Keratinocyte (primary cell): ENCODE results near the gene DGKI.

Experiments
- EZH2 ChIP-seq: IDR thresholded peaks from one replicate; pipeline ENCODE4 v1.6.1; 2012; ENCODE audit warnings: inconsistent platforms, mild to moderate bottlenecking, low read length, moderate library complexity
- TF ChIP-seq, protein P1 (sequence below), 3 experiments: IDR thresholded peaks in 1 of 3; conservative IDR thresholded peaks in 1 of 3; optimal IDR thresholded peaks in 1 of 3; 2 replicates in 2 of 3; 3 replicates in 1 of 3; pipeline versions ENCODE3 to v1.5.1; 2011; ENCODE audit warnings: low read length in 3 of 3, mild to moderate bottlenecking in 3 of 3, moderate library complexity in 2 of 3, control low read depth in 1 of 3, inconsistent platforms in 1 of 3; ENCODE audit not compliant: insufficient read depth in 2 of 3; ENCODE audit errors: extremely low read depth in 1 of 3

DNA sequence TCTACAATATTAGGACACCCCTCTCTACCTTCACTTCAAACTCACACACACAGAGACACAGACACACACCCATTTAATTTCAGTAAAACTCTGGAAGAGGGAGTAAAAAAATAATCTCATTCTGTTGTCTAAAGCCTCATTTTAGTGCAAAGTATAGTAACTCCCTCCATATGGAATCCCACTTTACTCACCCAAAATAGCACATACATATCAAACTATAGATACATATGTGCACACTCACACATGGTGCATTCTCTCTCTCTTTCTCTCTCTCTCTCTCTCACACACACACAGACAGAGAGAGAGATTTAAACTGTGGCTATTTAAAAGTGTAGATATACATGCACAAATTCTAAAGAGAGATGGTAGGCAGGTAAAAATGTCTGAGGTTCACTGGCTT is 323.6 kb downstream of the DGKI start:
- TF ChIP-seq EZH2: no peak
- TF ChIP-seq, protein P1, sequence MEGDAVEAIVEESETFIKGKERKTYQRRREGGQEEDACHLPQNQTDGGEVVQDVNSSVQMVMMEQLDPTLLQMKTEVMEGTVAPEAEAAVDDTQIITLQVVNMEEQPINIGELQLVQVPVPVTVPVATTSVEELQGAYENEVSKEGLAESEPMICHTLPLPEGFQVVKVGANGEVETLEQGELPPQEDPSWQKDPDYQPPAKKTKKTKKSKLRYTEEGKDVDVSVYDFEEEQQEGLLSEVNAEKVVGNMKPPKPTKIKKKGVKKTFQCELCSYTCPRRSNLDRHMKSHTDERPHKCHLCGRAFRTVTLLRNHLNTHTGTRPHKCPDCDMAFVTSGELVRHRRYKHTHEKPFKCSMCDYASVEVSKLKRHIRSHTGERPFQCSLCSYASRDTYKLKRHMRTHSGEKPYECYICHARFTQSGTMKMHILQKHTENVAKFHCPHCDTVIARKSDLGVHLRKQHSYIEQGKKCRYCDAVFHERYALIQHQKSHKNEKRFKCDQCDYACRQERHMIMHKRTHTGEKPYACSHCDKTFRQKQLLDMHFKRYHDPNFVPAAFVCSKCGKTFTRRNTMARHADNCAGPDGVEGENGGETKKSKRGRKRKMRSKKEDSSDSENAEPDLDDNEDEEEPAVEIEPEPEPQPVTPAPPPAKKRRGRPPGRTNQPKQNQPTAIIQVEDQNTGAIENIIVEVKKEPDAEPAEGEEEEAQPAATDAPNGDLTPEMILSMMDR (optimal IDR thresholded peaks at IDR 0.05 in 1 of 3, IDR thresholded peaks at IDR 0.05 in 1 of 3, conservative IDR thresholded peaks at IDR 0.05 in 1 of 3; ENCODE audit: extremely low read depth in 1 of 3, insufficient read depth in 2 of 3, low read length in 3 of 3): no peak
